IMR-90 (cell line): ENCODE results near the gene DBNDD1.

Experiments
- BHLHE40 ChIP-seq: fragments of 150-350 bp; IDR thresholded peaks from 2 replicates; pipeline ENCODE4 v1.6.1; 2016; ENCODE audit warnings: mild to moderate bottlenecking, low read depth, low read length
- CEBPB ChIP-seq: IDR thresholded peaks from 2 replicates; pipeline ENCODE4 v1.6.1; 2012; ENCODE audit warnings: low read depth, low read length, improper control_type of control experiment
- CHD1 ChIP-seq: IDR thresholded peaks from 2 replicates; pipeline ENCODE4 v1.6.1; 2012; ENCODE audit warnings: low read depth, low read length, improper control_type of control experiment
- ELK1 ChIP-seq: fragments of 150-350 bp; IDR thresholded peaks from 2 replicates; pipeline ENCODE4 v1.6.1; 2016; ENCODE audit warnings: low read depth, mild to moderate bottlenecking, low read length, moderate library complexity, borderline replicate concordance
- MAFK ChIP-seq: IDR thresholded peaks from 2 replicates; pipeline ENCODE4 v1.6.1; 2012; ENCODE audit warnings: low read depth, low read length, improper control_type of control experiment
- MAZ ChIP-seq: IDR thresholded peaks from 2 replicates; pipeline ENCODE4 v1.6.1; 2012; ENCODE audit warnings: low read depth, mild to moderate bottlenecking, low read length, improper control_type of control experiment, moderate library complexity, borderline replicate concordance
- NFE2L2 ChIP-seq: fragments of 150-350 bp; IDR thresholded peaks from 2 replicates; pipeline ENCODE4 v1.6.1; 2016; ENCODE audit warnings: low read depth, mild to moderate bottlenecking, low read length
- POLR2A ChIP-seq: IDR thresholded peaks from 2 replicates; pipeline ENCODE4 v1.6.1; 2012; ENCODE audit warnings: mild to moderate bottlenecking, low read depth, low read length
- RAD21 ChIP-seq: IDR thresholded peaks from 2 replicates; pipeline ENCODE4 v1.6.1; 2012; ENCODE audit warnings: low read length, improper control_type of control experiment
- SMC3 ChIP-seq: fragments of 150-350 bp; IDR thresholded peaks from 2 replicates; pipeline ENCODE4 v1.6.1; 2016; ENCODE audit warnings: low read depth, mild to moderate bottlenecking, antibody characterized with exemption, low read length, moderate library complexity
- USF2 ChIP-seq: fragments of 150-350 bp; IDR thresholded peaks from 2 replicates; pipeline ENCODE4 v1.6.1; 2017; ENCODE audit warnings: mild to moderate bottlenecking, antibody characterized with exemption, low read length, low read depth
- TF ChIP-seq, protein P1 (sequence below): conservative IDR thresholded peaks from 2 replicates; pipeline ENCODE4 v1.5.1; 2012; ENCODE audit warnings: mild to moderate bottlenecking, low read depth, low read length, improper control_type of control experiment

DNA sequence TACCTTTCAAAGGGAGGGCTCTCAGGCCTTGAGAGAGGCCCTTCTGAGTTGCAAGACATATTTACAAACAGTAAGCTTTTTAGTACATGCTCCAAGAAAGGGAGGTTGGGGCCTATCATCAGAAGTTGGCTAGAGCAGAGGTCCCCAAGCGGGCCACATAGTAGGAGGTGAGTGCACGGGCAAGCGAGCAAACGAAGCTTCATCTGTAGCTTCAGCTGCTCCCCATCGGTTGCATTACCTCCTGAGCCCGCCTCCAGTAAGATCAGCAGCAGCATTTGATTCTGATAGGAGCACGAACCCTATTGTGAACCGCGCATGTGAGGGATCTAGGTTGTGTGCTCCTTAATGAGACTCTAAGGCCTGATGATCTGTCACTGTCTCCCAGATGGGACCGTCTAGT lies 31.7 kb upstream of the DBNDD1 start:
- TF ChIP-seq, protein P1, sequence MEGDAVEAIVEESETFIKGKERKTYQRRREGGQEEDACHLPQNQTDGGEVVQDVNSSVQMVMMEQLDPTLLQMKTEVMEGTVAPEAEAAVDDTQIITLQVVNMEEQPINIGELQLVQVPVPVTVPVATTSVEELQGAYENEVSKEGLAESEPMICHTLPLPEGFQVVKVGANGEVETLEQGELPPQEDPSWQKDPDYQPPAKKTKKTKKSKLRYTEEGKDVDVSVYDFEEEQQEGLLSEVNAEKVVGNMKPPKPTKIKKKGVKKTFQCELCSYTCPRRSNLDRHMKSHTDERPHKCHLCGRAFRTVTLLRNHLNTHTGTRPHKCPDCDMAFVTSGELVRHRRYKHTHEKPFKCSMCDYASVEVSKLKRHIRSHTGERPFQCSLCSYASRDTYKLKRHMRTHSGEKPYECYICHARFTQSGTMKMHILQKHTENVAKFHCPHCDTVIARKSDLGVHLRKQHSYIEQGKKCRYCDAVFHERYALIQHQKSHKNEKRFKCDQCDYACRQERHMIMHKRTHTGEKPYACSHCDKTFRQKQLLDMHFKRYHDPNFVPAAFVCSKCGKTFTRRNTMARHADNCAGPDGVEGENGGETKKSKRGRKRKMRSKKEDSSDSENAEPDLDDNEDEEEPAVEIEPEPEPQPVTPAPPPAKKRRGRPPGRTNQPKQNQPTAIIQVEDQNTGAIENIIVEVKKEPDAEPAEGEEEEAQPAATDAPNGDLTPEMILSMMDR: no peak
- TF ChIP-seq CHD1: no peak
- TF ChIP-seq NFE2L2: no peak
- TF ChIP-seq SMC3: no peak
- no peak for TF ChIP-seq CEBPB
- no peak for TF ChIP-seq USF2
- TF ChIP-seq MAZ: no peak
- TF ChIP-seq POLR2A: no peak
- TF ChIP-seq ELK1: no peak
- TF ChIP-seq MAFK: no peak
- no peak for TF ChIP-seq RAD21
- no peak for TF ChIP-seq BHLHE40
